ENCODE data around the gene HOXB5.
A peak's percentile ranks its signal among the peaks of the same experiment; 100 is the strongest.

HOXB5 gene

DNA sequence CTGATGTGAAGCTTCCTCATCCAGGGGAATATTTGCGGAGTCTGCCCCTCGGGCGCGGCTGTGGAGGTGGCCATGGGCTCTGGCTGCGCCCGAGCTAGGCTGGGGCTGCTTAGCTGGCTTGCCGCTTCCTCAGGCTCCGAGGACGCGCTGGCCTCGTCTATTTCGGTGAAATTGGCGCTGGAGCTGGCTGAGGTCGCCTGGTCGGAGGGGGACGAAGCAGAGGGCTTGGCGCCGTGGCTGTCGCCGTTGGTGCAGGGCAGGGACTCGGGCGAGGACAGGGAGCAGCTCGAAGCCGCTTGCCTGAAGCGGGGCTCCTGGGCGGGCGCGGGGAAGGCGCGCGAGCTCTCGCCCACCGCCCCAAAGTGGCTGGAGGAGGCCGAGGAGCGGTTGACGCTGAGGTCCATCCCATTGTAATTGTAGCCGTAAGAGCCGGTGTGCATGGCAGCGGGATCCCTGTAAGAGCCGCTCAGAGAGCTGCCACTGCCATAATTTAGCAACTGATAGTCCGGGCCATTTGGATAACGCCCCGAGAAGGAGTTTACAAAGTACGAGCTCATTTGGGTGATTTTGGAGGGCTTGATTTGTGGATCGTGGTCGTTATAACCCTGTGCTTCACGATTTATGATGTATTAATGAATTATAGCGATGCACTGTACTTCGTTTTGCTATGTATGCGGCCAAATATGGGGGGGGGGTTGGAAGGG is at the start of gene HOXB5:
Gene HOXB5 (minus strand): TSS at position 654 of the 704 bp plus-strand sequence. CDS start 97 bp downstream, at position 557.
- Mint-ChIP-seq H3K27ac (ENCODE audit: low read depth) (no peak within 1 kb of the TSS), H3K36me3 (ENCODE audit: insufficient read depth) (peaks cover 20% of the 10 kb centered on the region), H3K4me1 (peaks cover 40% of the 10 kb centered on the region), H3K9me3 (no peaks in the 10 kb centered on the region), H3K4me3 (peak within 1 kb of the TSS; percentile 80), H3K27me3 (peaks cover 91% of the 10 kb centered on the region)
- ATAC-seq (replicated peaks; ENCODE audit: extremely low read depth, poor library complexity, severe bottlenecking) (no peak), DNase-seq (ENCODE audit: low spot score in 2 of 2) (no peak)

DNA sequence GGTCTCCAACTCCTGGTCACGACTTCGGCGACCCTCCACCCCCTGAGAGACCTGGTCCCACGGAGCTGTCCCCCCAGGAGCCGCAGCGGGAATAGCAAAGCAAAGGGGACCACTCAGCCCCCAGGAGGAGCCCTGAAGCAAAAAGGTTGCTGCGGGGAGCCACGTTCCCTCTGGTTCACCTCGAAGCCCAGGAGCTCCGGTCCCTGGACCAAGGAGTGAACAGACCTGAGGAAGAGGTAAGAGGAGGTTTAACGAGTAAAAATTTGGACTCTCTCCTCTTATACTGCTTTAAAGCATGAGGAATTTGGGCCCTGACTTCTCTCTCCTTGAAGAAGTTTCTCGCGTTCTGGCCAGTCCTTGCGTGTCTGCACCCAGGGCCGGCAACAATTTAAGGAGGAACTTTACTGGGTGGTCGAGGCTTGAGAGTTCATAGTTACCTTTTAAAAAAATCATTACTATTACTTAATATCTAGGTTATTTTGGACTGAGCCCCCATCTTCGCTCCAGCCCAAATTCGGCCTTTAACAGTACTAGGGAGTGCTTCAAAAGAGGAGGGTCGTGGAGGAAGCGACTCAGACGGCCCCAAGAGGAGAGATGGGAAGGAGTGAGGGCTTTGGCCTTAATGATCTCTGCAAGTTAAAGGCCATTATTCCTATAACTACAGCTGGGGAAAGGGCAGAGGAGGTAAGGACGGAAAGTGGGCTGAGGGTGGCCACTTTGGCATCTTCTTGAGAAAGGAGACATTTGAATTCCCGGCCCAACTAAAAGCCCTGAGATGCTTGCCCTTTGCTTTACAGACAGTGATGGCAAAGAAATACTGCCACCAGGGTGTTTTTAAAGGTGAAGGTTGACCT is 49.5 kb upstream of the HOXB5 start:
- Mint-ChIP-seq H3K27ac (ENCODE audit: low read depth) (no peak overlapping the region), H3K36me3 (ENCODE audit: insufficient read depth) (peaks cover 14% of the 10 kb centered on the region), H3K27me3 (peaks cover 83% of the 10 kb centered on the region), H3K9me3 (no peaks in the 10 kb centered on the region), H3K4me3 (no peak overlapping the region), H3K4me1 (peaks cover 31% of the 10 kb centered on the region)
- ATAC-seq (replicated peaks; ENCODE audit: extremely low read depth, poor library complexity, severe bottlenecking) (no peak), DNase-seq (ENCODE audit: low spot score in 2 of 2) (no peak)

DNA sequence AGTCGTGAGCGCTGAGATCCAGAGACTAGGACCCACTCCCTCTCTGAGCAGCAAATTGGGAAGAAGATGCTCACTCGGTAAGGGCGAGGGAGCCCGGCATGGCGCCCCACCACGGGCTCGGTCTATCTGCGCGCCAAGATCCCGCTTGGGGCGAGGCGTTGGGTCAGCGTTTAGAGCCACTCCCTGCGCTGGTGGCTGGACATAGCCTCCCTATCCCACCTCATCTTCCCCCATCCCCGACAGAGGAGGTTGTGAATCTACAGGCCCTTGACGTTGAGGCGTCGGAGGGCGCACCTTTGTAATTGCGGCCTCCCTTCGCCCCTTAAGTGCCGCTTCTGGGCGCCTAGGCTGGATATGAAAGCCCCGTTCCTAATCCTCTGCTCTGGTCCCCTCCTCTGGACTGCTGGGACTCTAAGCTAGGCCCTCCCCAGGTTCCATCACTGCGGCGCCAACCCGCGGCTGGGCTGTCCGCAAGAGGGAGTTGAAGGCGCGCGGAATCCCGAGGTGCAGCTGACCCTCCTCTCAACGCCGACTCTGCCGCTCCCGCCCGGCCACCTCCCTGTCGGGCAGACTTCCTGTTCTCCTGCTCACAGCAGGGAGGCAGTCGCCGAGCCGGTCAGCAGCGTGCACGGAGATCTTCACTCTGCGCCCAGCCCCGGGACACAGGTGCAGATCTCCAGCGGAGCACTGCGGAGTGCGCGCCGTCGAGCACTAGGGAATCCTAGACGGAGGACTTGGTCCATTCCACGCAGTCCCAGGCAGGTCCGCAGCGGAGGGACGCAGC is 48.7 kb upstream of the HOXB5 start:
- no peaks in the 10 kb centered on the region for H3K9me3 Mint-ChIP-seq
- H3K36me3 Mint-ChIP-seq (ENCODE audit: insufficient read depth) = peaks cover 12% of the 10 kb centered on the region
- DNase-seq (ENCODE audit: low spot score in 2 of 2) (no peak), ATAC-seq (replicated peaks; ENCODE audit: extremely low read depth, poor library complexity, severe bottlenecking) (no peak)
- H3K4me1 Mint-ChIP-seq = peaks cover 24% of the 10 kb centered on the region
- H3K27ac Mint-ChIP-seq (ENCODE audit: low read depth) = no peak overlapping the region
- H3K27me3 Mint-ChIP-seq = peaks cover 82% of the 10 kb centered on the region
- H3K4me3 Mint-ChIP-seq = no peak overlapping the region

DNA sequence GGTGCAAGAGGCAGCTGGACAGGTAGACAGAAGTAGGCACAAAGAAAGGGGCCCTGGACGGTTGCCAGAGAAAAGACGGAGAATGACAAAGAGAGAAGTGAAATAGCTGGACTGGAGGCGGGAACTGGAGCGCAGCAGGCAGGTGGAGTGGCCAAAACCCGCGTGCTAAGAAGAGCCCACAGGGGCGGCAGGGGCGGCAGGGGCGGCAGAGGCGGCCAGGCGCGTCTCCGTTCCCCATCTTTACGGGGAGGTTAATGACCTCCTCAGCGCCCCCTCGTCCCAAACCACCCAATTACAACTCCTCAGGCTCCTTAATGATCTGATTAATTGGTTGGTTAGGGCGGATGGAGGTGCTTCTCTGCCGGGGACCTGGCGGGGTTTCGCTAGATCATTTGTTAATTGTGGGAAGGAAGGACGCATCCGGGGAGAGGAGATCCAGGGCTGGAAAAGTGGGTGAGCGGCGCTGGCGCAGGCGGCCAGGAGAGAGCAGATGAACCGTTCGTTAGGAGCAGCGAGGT is 48.0 kb upstream of the HOXB5 start:
- no peak for ATAC-seq (replicated peaks; ENCODE audit: extremely low read depth, poor library complexity, severe bottlenecking)
- H3K4me1 Mint-ChIP-seq = peaks cover 23% of the 10 kb centered on the region
- no peak overlapping the region for H3K27ac Mint-ChIP-seq (ENCODE audit: low read depth)
- no peak overlapping the region for H3K4me3 Mint-ChIP-seq
- peaks cover 86% of the 10 kb centered on the region for H3K27me3 Mint-ChIP-seq
- no peak for DNase-seq (ENCODE audit: low spot score in 2 of 2)
- no peaks in the 10 kb centered on the region for H3K9me3 Mint-ChIP-seq
- H3K36me3 Mint-ChIP-seq (ENCODE audit: insufficient read depth) = peaks cover 7% of the 10 kb centered on the region

DNA sequence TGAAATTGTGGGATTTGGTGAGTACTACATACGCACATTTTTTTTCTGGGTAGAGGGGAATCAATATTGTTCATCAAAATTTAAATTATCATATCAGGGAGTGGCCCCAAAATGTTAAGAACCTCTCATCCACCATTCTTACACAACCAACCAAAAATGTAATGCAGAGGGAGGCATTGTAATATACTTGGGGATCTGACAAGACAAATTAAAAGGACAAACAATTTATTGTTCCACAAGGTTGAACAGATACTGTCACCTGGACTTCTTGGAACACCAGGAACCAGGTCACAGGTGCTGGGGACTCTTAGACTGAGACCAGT is 47.2 kb upstream of the HOXB5 start:
- Mint-ChIP-seq H3K27me3 (peaks cover 86% of the 10 kb centered on the region), H3K9me3 (no peaks in the 10 kb centered on the region), H3K4me3 (no peak overlapping the region), H3K27ac (ENCODE audit: low read depth) (no peak overlapping the region), H3K4me1 (peaks cover 21% of the 10 kb centered on the region), H3K36me3 (ENCODE audit: insufficient read depth) (peaks cover 3% of the 10 kb centered on the region)
- DNase-seq (ENCODE audit: low spot score in 2 of 2) (no peak), ATAC-seq (replicated peaks; ENCODE audit: extremely low read depth, poor library complexity, severe bottlenecking) (no peak)

DNA sequence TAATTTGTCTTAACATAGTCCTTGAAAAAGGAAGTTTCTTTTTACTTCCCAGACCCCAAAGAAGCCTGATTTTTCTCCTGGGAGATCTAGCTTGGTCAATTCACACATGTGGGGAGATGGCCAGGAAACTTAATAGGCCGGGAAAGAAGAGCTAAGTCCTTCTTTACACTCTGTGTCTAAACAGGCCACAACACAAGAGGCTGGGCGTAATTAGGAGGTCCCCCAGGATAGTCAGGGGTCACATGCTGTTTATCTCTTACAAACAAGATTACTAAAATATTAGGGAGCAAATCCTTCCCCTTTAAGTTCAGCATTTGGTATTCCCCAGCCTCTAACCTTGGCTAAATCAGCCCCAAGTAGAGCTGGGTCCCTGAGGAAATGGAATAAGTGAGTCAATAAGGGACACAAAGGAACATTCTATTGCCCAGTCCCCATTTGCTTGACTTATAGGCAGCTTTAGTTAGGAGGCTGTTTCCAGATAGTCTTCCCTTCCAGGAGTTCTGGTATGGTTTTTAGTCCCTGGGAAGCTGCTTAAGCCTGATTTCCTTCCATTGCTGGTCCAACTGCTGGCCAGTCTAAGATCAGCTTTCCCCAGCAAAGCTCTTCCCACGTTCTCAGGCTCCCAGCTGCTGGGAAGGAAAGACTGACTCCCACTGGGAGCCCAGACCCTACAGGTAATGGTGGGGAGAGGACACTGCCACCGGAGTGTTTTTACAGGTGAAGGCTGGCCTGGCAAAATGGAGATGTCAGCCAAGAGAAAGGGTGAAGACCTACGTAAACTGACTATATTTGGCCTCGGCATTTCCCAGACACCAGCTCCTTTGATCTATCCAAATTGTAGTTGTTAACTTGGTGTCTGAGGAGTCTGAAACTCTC is 46.6 kb upstream of the HOXB5 start:
- Mint-ChIP-seq H3K9me3 (no peaks in the 10 kb centered on the region), H3K36me3 (ENCODE audit: insufficient read depth) (peaks cover 4% of the 10 kb centered on the region), H3K27ac (ENCODE audit: low read depth) (no peak overlapping the region), H3K27me3 (peaks cover 86% of the 10 kb centered on the region), H3K4me1 (peaks cover 15% of the 10 kb centered on the region), H3K4me3 (no peak overlapping the region)
- no peak for ATAC-seq (replicated peaks; ENCODE audit: extremely low read depth, poor library complexity, severe bottlenecking)
- DNase-seq (ENCODE audit: low spot score in 2 of 2) = no peak

DNA sequence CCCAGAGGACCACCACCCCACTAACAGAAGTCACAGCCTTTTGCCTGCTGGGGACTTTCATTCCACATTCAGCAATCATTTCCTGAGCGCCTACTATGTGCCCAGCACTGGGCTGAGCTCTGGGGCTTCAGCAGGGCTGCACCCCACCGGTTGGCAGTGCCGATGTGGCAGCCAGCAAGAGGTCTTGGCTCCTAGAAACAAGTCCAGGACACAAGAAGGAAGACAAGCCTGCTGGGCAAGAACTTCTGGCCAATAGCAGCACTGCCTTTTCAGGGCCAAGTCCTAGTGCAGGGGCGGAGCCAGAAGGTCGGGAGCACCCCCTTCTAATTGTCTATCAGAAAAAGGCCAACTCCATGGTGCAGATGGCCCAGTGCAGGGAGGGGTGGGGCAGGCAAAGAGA is 45.6 kb upstream of the HOXB5 start:
- H3K4me3 Mint-ChIP-seq = no peak overlapping the region
- peaks cover 84% of the 10 kb centered on the region for H3K27me3 Mint-ChIP-seq
- peaks cover 4% of the 10 kb centered on the region for H3K36me3 Mint-ChIP-seq (ENCODE audit: insufficient read depth)
- no peaks in the 10 kb centered on the region for H3K9me3 Mint-ChIP-seq
- no peak overlapping the region for H3K27ac Mint-ChIP-seq (ENCODE audit: low read depth)
- DNase-seq (ENCODE audit: low spot score in 2 of 2) (no peak), ATAC-seq (replicated peaks; ENCODE audit: extremely low read depth, poor library complexity, severe bottlenecking) (no peak)
- H3K4me1 Mint-ChIP-seq = peaks cover 15% of the 10 kb centered on the region

DNA sequence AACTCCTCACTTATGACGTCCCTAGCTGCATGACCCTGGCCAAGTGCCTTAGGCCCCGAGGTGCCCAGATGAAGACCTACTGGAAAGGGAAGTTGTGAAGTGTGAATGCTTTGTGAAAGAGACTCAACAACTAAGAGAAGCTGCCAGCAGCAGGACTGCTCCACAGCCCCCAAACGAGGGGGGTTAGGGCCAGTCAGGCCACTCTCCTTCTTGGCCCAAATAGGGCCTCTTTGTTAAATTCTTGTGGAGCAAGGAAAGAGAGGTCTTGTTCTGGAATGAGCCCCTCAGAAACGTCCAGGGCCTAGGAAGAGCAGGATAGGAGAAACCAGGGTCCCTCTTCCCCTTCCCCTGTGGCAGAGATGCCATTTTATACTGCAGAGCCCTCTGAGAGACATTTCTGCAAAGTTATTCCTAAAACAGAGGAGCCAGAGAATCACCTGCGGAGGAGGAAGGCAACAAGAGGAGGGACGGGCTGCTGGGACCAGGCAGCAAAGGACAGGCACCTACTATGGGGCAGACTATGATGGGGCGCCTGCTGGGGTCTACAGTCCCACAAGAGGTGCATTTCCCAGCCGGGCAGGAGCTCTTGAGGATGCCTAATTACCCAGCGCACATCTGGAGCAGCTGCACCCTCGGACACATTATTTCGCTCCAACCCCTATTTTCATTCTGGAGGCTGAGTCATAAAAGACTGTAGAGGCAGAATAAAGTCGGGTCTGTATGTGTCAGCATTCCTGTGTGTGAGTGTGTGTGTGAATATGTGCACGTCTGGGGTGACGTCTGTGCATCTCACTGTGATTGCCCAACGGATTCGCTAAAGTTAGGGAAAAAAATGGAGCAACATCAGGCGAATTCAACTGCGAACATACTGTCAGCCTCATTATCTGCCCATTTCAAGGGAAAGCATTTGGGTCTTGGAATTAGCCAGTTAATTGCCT is 44.0 kb upstream of the HOXB5 start:
- no peak overlapping the region for H3K4me3 Mint-ChIP-seq
- ATAC-seq (replicated peaks; ENCODE audit: extremely low read depth, poor library complexity, severe bottlenecking) (no peak), DNase-seq (ENCODE audit: low spot score in 2 of 2) (no peak)
- no peaks in the 10 kb centered on the region for H3K9me3 Mint-ChIP-seq
- H3K27me3 Mint-ChIP-seq = peaks cover 79% of the 10 kb centered on the region
- no peak overlapping the region for H3K27ac Mint-ChIP-seq (ENCODE audit: low read depth)
- peaks cover 15% of the 10 kb centered on the region for H3K4me1 Mint-ChIP-seq
- peaks cover 4% of the 10 kb centered on the region for H3K36me3 Mint-ChIP-seq (ENCODE audit: insufficient read depth)

DNA sequence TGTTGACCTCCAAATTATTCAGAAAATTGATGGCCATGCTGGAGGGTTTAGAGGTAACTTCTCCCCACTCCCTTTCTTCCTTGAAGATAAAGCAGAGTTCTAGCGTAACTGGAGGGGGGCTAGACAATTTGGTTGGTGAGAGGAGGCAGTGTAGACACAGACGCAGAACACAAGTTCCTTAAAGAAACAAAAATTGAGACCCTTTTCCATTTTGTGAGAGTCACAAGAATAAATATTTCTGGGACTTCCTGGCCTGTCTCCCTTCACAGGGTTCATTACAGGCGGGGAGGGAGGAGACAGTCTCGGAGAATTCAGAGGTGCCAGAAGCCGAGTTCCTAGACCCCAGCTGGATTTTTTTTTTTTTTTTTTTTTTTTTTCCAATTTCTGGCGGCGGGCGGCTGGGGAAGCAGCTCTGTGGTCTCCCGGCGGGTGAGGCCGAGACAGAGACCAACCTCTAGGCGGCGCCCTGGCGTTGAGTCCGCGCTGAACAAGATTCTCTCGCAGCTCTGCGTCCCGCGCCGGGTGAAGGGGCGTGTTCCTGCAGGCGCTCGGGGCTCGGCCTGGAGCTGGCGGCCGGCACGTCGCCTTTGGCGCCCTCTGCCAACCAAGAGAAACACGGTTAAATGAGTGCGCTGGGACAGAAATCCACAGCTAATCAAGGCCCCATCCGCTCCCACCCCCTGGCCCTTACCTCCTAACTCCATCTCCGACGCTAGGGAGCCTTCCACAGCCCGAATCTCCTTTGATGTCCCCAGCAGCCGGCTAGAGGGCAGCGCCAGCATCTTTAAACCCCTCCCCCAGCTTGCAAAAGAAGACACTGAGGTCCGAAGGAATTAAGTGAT is 42.8 kb upstream of the HOXB5 start:
- peak; percentile 75 for ATAC-seq (replicated peaks; ENCODE audit: extremely low read depth, poor library complexity, severe bottlenecking)
- Mint-ChIP-seq H3K36me3 (ENCODE audit: insufficient read depth) (peaks cover 4% of the 10 kb centered on the region), H3K27ac (ENCODE audit: low read depth) (no peak overlapping the region), H3K4me1 (peaks cover 9% of the 10 kb centered on the region), H3K4me3 (peak overlapping the region; percentile 44), H3K9me3 (no peaks in the 10 kb centered on the region), H3K27me3 (peaks cover 79% of the 10 kb centered on the region)
- peak in 1 of 2 donors; percentile 55 for DNase-seq (ENCODE audit: low spot score in 2 of 2)

DNA sequence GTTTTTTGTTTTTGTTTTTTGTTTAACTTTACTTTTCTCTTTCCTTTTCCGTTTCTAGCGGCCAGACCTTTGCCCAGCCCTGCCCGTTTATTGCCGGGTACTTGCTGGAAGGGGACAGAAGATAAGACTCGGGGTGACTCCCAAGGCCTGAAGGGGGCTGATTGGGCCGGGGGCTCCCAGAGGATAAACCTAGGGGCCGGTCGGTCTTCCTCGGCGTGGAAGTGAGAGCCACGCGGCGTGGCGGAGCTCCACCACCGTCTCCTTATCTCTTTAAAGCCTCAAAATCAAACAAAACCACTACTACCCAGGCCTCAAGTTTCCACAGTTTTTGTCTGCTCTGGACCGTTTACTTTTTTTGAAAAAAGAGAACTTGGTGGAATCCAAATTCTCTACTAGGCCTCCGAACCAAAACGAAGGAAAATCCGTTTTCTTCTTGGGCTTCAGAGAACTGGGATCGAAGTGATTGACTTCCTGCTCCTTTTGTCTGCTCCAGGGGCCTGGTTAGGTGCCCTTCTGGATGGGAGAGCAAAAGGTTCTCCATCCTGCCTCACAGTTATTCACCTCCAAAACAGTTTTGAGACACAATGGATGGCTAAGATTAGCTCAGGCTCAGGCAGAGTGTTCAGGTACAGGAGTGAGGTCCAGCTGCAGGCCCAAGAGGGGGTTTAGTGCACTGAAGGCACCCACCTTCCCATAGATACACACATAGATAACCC is 41.1 kb upstream of the HOXB5 start:
- peaks cover 4% of the 10 kb centered on the region for H3K36me3 Mint-ChIP-seq (ENCODE audit: insufficient read depth)
- H3K27me3 Mint-ChIP-seq = peaks cover 79% of the 10 kb centered on the region
- H3K27ac Mint-ChIP-seq (ENCODE audit: low read depth) = no peak overlapping the region
- no peaks in the 10 kb centered on the region for H3K9me3 Mint-ChIP-seq
- ATAC-seq (replicated peaks; ENCODE audit: extremely low read depth, poor library complexity, severe bottlenecking) (no peak), DNase-seq (ENCODE audit: low spot score in 2 of 2) (no peak)
- H3K4me1 Mint-ChIP-seq = peaks cover 6% of the 10 kb centered on the region
- peak overlapping the region; percentile 54 for H3K4me3 Mint-ChIP-seq

Data from central memory CD8-positive, alpha-beta T cell (primary cell).